ENCODE data around the gene PGLYRP3.

Gene PGLYRP3

GRCh38 chr1:153307221-153307600, 5.5 kb downstream of the PGLYRP3 start (continued):
- TF ChIP-seq PATZ1 (tag by site-specific recombination; IDR thresholded peaks at IDR 0.05) (no peak), ZNF791 (tag by site-specific recombination; IDR thresholded peaks at IDR 0.05) (no peak), MYNN (tag by site-specific recombination; IDR thresholded peaks at IDR 0.05; ENCODE audit: borderline replicate concordance) (no peak), SP3 (tag by site-specific recombination; IDR thresholded peaks at IDR 0.05) (no peak), HOXA7 (CRISPR knock-in tag; IDR thresholded peaks at IDR 0.05; ENCODE audit: borderline replicate concordance) (no peak), REPIN1 (tag by site-specific recombination; IDR thresholded peaks at IDR 0.05; ENCODE audit: low read depth) (no peak), ZNF558 (tag by site-specific recombination; IDR thresholded peaks at IDR 0.05) (no peak)

GRCh38 chr1:153306303-153307220, 6.2 kb downstream of the PGLYRP3 start:
- Histone ChIP-seq H3K36me3 (ENCODE audit: control insufficient read depth in 2 of 2, insufficient read depth in 1 of 2, low read length in 2 of 2) (no peaks in the 10 kb centered on the region), H3K9me3 (ENCODE audit: control insufficient read depth, insufficient read depth, low read depth, low read length) (no peaks in the 10 kb centered on the region), H3K4me3 (ENCODE audit: low read depth, low read length) (no peak overlapping the region), H3K27ac (ENCODE audit: extremely low read depth, low read depth, low read length) (no peak overlapping the region), H3K4me1 (ENCODE audit: control insufficient read depth, insufficient read depth, low read length) (no peaks in the 10 kb centered on the region)
- ChIA-PET CTCF (no interaction called here), POLR2A (no interaction called here)
- no peak for TF ChIP-seq ZNF610 (tag by site-specific recombination; IDR thresholded peaks at IDR 0.05; ENCODE audit: borderline replicate concordance)
- TF ChIP-seq INSM2 (tag by site-specific recombination; IDR thresholded peaks at IDR 0.05) = no peak
- no peak for TF ChIP-seq ZNF354C (tag by site-specific recombination; IDR thresholded peaks at IDR 0.05; ENCODE audit: borderline replicate concordance, low read depth)
- TF ChIP-seq HIC1 (tag by site-specific recombination; IDR thresholded peaks at IDR 0.05) = no peak
- TF ChIP-seq ZNF639 (tag by site-specific recombination; IDR thresholded peaks at IDR 0.05) = no peak
- no peak for TF ChIP-seq ZNF585B (tag by site-specific recombination; IDR thresholded peaks at IDR 0.05)
- no peak for TF ChIP-seq GLI4 (tag by site-specific recombination; IDR thresholded peaks at IDR 0.05)
- TF ChIP-seq ZNF211 (tag by site-specific recombination; IDR thresholded peaks at IDR 0.05; ENCODE audit: low read depth) = no peak
- no peak for TF ChIP-seq BCL11B (tag by site-specific recombination; IDR thresholded peaks at IDR 0.05; ENCODE audit: low read depth)
- no peak for TF ChIP-seq ZNF518A (tag by site-specific recombination; conservative IDR thresholded peaks at IDR 0.05; ENCODE audit: low read depth)
- no peak for TF ChIP-seq ZNF175 (tag by site-specific recombination; IDR thresholded peaks at IDR 0.05)
- no peak for TF ChIP-seq TCF7L2 (IDR thresholded peaks at IDR 0.05; ENCODE audit: borderline replicate concordance, low read depth, low read length)
- no peak for TF ChIP-seq ZNF488 (tag by site-specific recombination; IDR thresholded peaks at IDR 0.05)
- no peak for TF ChIP-seq ZNF184 (tag by site-specific recombination; IDR thresholded peaks at IDR 0.05)

Measured in HEK293 (cell line).